Panc1 (cell line): Measurements from ENCODE around the gene A2M. TPM values are rescaled to one million over a fixed set of nuclear protein-coding genes. Genes with fewer than 3 reads are reported as not detected.

Experiments
- ATAC-seq: fragments of 200-7000 bp; cut with Tn5 transposase; 2 replicates; pipeline ENCODE4 v1.9.1; 2020; ENCODE audit warnings: mild to moderate bottlenecking, moderate library complexity
- BruUV-seq: library from RNA; stranded (reverse); fragments of 400-500 nt; replicated peaks from 2 replicates; lab custom pipeline; 2021; lab: Mats Ljungman, UMichigan
- CTCF ChIA-PET: fragments of 300-600 bp; sonication (Branson Sonifier 250); formaldehyde crosslinking; loops from one replicate; lab custom pipeline; 2022; ENCODE audit warnings: antibody characterized with exemption; lab: Charles Lee
- POLR2A ChIA-PET: fragments of 300-600 bp; sonication (Branson Sonifier 250); formaldehyde crosslinking; loops from one replicate; lab custom pipeline; 2022; ENCODE audit warnings: antibody characterized with exemption; lab: Charles Lee
- DNase-seq: peaks from one replicate; pipeline ENCODE4 v3.0.0-alpha.2; 2010; ENCODE audit warnings: low read depth, low spot score
- H3K27ac ChIP-seq: 2 replicates; pipeline ENCODE4 v1.5.1; 2011; ENCODE audit warnings: mild to moderate bottlenecking, low read length, inconsistent platforms
- H3K27me3 ChIP-seq: fragments of 200-500 bp; sonication (Bioruptor generic); 2 replicates; pipeline ENCODE4 v1.6.0; 2014; ENCODE audit warnings: low read length, inconsistent platforms; ENCODE audit not compliant: control insufficient read depth, insufficient read depth
- H3K36me3 ChIP-seq: fragments of 200-500 bp; sonication (Bioruptor generic); 2 replicates; pipeline ENCODE4 v1.5.1; 2014; ENCODE audit warnings: inconsistent platforms, mild to moderate bottlenecking, low read length, moderate library complexity; ENCODE audit not compliant: control insufficient read depth, insufficient read depth
- H3K4me1 ChIP-seq: 2 replicates; pipeline ENCODE4 v1.5.1; 2011; ENCODE audit warnings: inconsistent platforms, mild to moderate bottlenecking, low read length, moderate library complexity; ENCODE audit not compliant: control insufficient read depth, insufficient read depth
- H3K4me3 ChIP-seq, 2 experiments: 2 replicates each; pipeline ENCODE4 v1.5.1; 2011 to 2012; ENCODE audit warnings: low read depth in 2 of 2, low read length in 2 of 2, mild to moderate bottlenecking in 2 of 2, inconsistent platforms in 1 of 2, moderate library complexity in 1 of 2
- H3K9me3 ChIP-seq: fragments of 200-500 bp; sonication (Bioruptor generic); 2 replicates; pipeline ENCODE4 v1.5.1; 2014; ENCODE audit warnings: low read depth, mild to moderate bottlenecking, inconsistent platforms, low read length, moderate library complexity; ENCODE audit not compliant: control insufficient read depth, insufficient read depth
- CTCF ChIP-seq: fragments of 450-650 bp; IDR thresholded peaks from 2 replicates; pipeline ENCODE4 v1.5.1; 2017; ENCODE audit warnings: mild to moderate bottlenecking
- POLR2AphosphoS5 ChIP-seq: IDR thresholded peaks from 2 replicates; pipeline ENCODE4 v1.6.1; 2012; ENCODE audit warnings: mild to moderate bottlenecking, low read depth, low read length, moderate library complexity
- REST ChIP-seq, 2 experiments: IDR thresholded peaks; 2 replicates each; pipeline ENCODE4 v1.6.1; 2011 to 2012; ENCODE audit warnings: low read depth in 2 of 2, control low read depth in 1 of 2, low read length in 1 of 2, mild to moderate bottlenecking in 1 of 2, moderate library complexity in 1 of 2; ENCODE audit not compliant: insufficient read depth in 1 of 2
- SIN3A ChIP-seq: IDR thresholded peaks from 2 replicates; pipeline ENCODE4 v1.6.1; 2012; ENCODE audit warnings: low read depth, mild to moderate bottlenecking, low read length, moderate library complexity, borderline replicate concordance; ENCODE audit not compliant: insufficient read depth
- TCF7L2 ChIP-seq: IDR thresholded peaks from 2 replicates; pipeline ENCODE4 v1.6.1; 2011; ENCODE audit warnings: mild to moderate bottlenecking, low read depth, low read length, inconsistent platforms
- in situ Hi-C: cut with HindIII; loops from 2 replicates; pipeline ENCODE4 v1.10.0; 2016; ENCODE audit warnings: low sequenced_read_pairs, low pct_unique_long_range_greater_than_20kb
- intact Hi-C: fragments of 100-400 bp; cut with micrococcal nuclease; formaldehyde crosslinking; loops from one replicate; pipeline ENCODE4 v1.10.0; 2022; ENCODE audit not compliant: unreplicated experiment
- total RNA-seq: library from RNA; stranded (reverse); gene quantifications from one replicate; pipeline ENCODE4 v1.2.1, GENCODE V29; 2021; ENCODE audit not compliant: unreplicated experiment

A2M gene
- total RNA-seq, 1 experiment from 2014 or later, result 2.1 TPM

- Histone ChIP-seq H3K4me3 (no peak overlapping the region), H3K36me3 (no peaks in the 10 kb centered on the region), H3K27me3 (no peaks in the 10 kb centered on the region), H3K9me3 (no peaks in the 10 kb centered on the region; the same call in 1 of the 2 replicates), H3K4me1 (no peaks in the 10 kb centered on the region), H3K27ac (no peak overlapping the region)
- ChIA-PET CTCF (no interaction called here), POLR2A (no interaction called here)
- no TSS peak for BruUV-seq
- intact Hi-C loops, result no loop called here
- in situ Hi-C loops, result no loop called here
- TF ChIP-seq POLR2AphosphoS5, result no peak
- TF ChIP-seq CTCF, result no peak
- no peak for TF ChIP-seq REST (IDR thresholded peaks at IDR 0.05; ENCODE audit: insufficient read depth in 1 of 2, low read depth in 2 of 2, low read length in 1 of 2)
- TF ChIP-seq TCF7L2, result no peak
- TF ChIP-seq SIN3A, result no peak
- DNase-seq (no peak), ATAC-seq (no peak)
Observed at GRCh38 chr12:9079082-9079481, 36.6 kb downstream of the A2M start.

- BruUV-seq, result no TSS peak
- TF ChIP-seq SIN3A (no peak), CTCF (no peak), POLR2AphosphoS5 (no peak), TCF7L2 (no peak)
- no peak overlapping the region for H3K27ac ChIP-seq
- ChIA-PET POLR2A (no interaction called here), CTCF (no interaction called here)
- no peaks in the 10 kb centered on the region for H3K27me3 ChIP-seq
- H3K9me3 ChIP-seq, result no peaks in the 10 kb centered on the region
- no peaks in the 10 kb centered on the region for H3K36me3 ChIP-seq
- no peak for DNase-seq
- no peaks in the 10 kb centered on the region for H3K4me1 ChIP-seq
- H3K4me3 ChIP-seq, result no peak overlapping the region
- in situ Hi-C loops, result no loop called here
- no peak for ATAC-seq
- intact Hi-C loops, result no loop called here
Observed at GRCh38 chr12:9077152-9078031, 38.3 kb downstream of the A2M start.
